H1 (cell line): ENCODE data around the gene YPEL2. TPM values are rescaled to one million over a fixed set of nuclear protein-coding genes. Genes with fewer than 3 reads are reported as not detected.

Experiments
- CTCF ChIA-PET: fragments of 300-600 bp; sonication (Branson Sonifier 250); formaldehyde crosslinking; loops from one replicate; lab custom pipeline; 2021; ENCODE audit not compliant: partially characterized antibody; lab: Charles Lee
- POLR2A ChIA-PET: fragments of 300-600 bp; sonication (Branson Sonifier 250); formaldehyde crosslinking; loops from one replicate; lab custom pipeline; 2021; ENCODE audit warnings: inconsistent platforms; ENCODE audit not compliant: partially characterized antibody; lab: Charles Lee
- DNase-seq, 2 experiments: peaks; one replicate each; pipeline versions ENCODE4 v3.0.0 to v3.0.0-alpha.2; 2010 to 2022; ENCODE audit warnings: low spot score in 2 of 2, low read depth in 1 of 2, mixed read lengths in 1 of 2
- FAIRE-seq: peaks from 2 replicates; lab custom pipeline; 2011; peaks lifted over from hg19 to GRCh38; lab: Jason Lieb, UNC
- H2AFZ ChIP-seq: 2 replicates; pipeline ENCODE4 v1.8.1; 2012; ENCODE audit warnings: low read length, inconsistent platforms
- H2AK5ac ChIP-seq: 2 replicates; pipeline ENCODE4 v1.6.1; 2013; ENCODE audit warnings: low read depth, low read length
- H2BK120ac ChIP-seq: replicated peaks from 2 replicates; pipeline ENCODE3; 2013; ENCODE audit warnings: low read depth, low read length, inconsistent platforms
- H2BK12ac ChIP-seq: 2 replicates; pipeline ENCODE4 v1.6.1; 2013; ENCODE audit warnings: low read depth, low read length
- H2BK15ac ChIP-seq: 2 replicates; pipeline ENCODE4 v1.6.1; 2013; ENCODE audit warnings: low read length
- H2BK20ac ChIP-seq: 2 replicates; pipeline ENCODE4 v1.6.1; 2013; ENCODE audit warnings: low read length
- H2BK5ac ChIP-seq: 2 replicates; pipeline ENCODE4 v1.6.1; 2013; ENCODE audit warnings: low read depth, low read length
- H3K14ac ChIP-seq: 2 replicates; pipeline ENCODE4 v1.6.1; 2013; ENCODE audit warnings: inconsistent platforms; ENCODE audit not compliant: insufficient read length
- H3K18ac ChIP-seq: 2 replicates; pipeline ENCODE4 v1.6.1; 2013; ENCODE audit warnings: low read length; ENCODE audit errors: extremely low read depth
- H3K23ac ChIP-seq: 2 replicates; pipeline ENCODE4 v1.6.1; 2013; ENCODE audit warnings: inconsistent platforms; ENCODE audit not compliant: insufficient read length
- H3K23me2 ChIP-seq: 2 replicates; pipeline ENCODE4 v1.6.1; 2013; ENCODE audit warnings: low read depth, low read length
- H3K27ac ChIP-seq: 2 replicates; pipeline ENCODE4 v1.6.1; 2011; ENCODE audit warnings: low read depth, low read length, inconsistent platforms
- H3K27me3 ChIP-seq, 4 experiments: replicated peaks in 1 of 4; 1 replicate in 1 of 4; 2 replicates in 3 of 4; pipeline versions ENCODE4 v1.6.1 to v1.8.1; 2011 to 2013; ENCODE audit warnings: low read length in 3 of 4, mild to moderate bottlenecking in 3 of 4, inconsistent platforms in 2 of 4, mixed read lengths in 2 of 4, moderate library complexity in 1 of 4; ENCODE audit not compliant: control insufficient read depth in 3 of 4, insufficient read depth in 3 of 4; ENCODE audit errors: extremely low read depth in 1 of 4
- H3K36me3 ChIP-seq, 4 experiments: 2 replicates each; pipeline versions ENCODE4 v1.6.1 to v1.8.1; 2011 to 2013; ENCODE audit warnings: mild to moderate bottlenecking in 4 of 4, low read length in 3 of 4, moderate library complexity in 2 of 4, control low read depth in 1 of 4, inconsistent platforms in 1 of 4; ENCODE audit not compliant: insufficient read depth in 4 of 4, control insufficient read depth in 2 of 4
- H3K4ac ChIP-seq: replicated peaks from 2 replicates; pipeline ENCODE3; 2013; ENCODE audit warnings: low read length, low read depth, mixed read lengths, inconsistent platforms; ENCODE audit not compliant: insufficient read length
- H3K4me1 ChIP-seq, 4 experiments: replicated peaks in 1 of 4; 1 replicate in 1 of 4; 2 replicates in 3 of 4; pipeline versions ENCODE4 v1.6.1 to v1.8.1; 2011 to 2013; ENCODE audit warnings: low read length in 3 of 4, inconsistent platforms in 2 of 4, mixed read lengths in 1 of 4; ENCODE audit not compliant: insufficient read depth in 4 of 4, control insufficient read depth in 3 of 4
- H3K4me2 ChIP-seq, 2 experiments: 2 replicates each; pipeline versions ENCODE4 v1.6.1 to v1.8.1; 2011 to 2013; ENCODE audit warnings: low read depth in 2 of 2, low read length in 2 of 2, control low read depth in 1 of 2, inconsistent platforms in 1 of 2, mild to moderate bottlenecking in 1 of 2; ENCODE audit not compliant: insufficient read depth in 1 of 2
- H3K4me3 ChIP-seq, 4 experiments: fragments of 200-600, 300-600 bp in 1 of 4; sonication (generic), shearing (Covaris generic), sonication (Bioruptor Twin) in 1 of 4; 2 replicates each; pipeline versions ENCODE4 v1.5.1 to v1.8.1; 2011 to 2016; ENCODE audit warnings: low read length in 4 of 4, low read depth in 3 of 4, control low read depth in 2 of 4, inconsistent platforms in 2 of 4, mild to moderate bottlenecking in 2 of 4, mixed read lengths in 1 of 4, moderate library complexity in 1 of 4; ENCODE audit not compliant: insufficient read depth in 2 of 4; ENCODE audit errors: extremely low read depth in 1 of 4
- H3K56ac ChIP-seq: replicated peaks from 2 replicates; pipeline ENCODE3; 2013; ENCODE audit warnings: low read depth, mild to moderate bottlenecking, mixed read lengths, low read length, inconsistent platforms; ENCODE audit not compliant: insufficient read length
- H3K79me1 ChIP-seq: 2 replicates; pipeline ENCODE4 v1.6.1; 2013; ENCODE audit warnings: low read depth, low read length, control low read depth
- H3K79me2 ChIP-seq, 2 experiments: 2 replicates each; pipeline versions ENCODE4 v1.6.1 to v1.8.1; 2012 to 2013; ENCODE audit warnings: low read length in 2 of 2, mild to moderate bottlenecking in 2 of 2, inconsistent platforms in 1 of 2; ENCODE audit not compliant: insufficient read depth in 2 of 2, control insufficient read depth in 1 of 2
- H3K9ac ChIP-seq, 4 experiments: replicated peaks in 1 of 4; 1 replicate in 1 of 4; 2 replicates in 3 of 4; pipeline versions ENCODE4 v1.6.1 to v1.8.1; 2011 to 2013; ENCODE audit warnings: low read depth in 3 of 4, low read length in 3 of 4, control low read depth in 2 of 4, mild to moderate bottlenecking in 2 of 4, moderate library complexity in 2 of 4, inconsistent platforms in 1 of 4; ENCODE audit errors: extremely low read depth in 1 of 4
- H3K9me3 ChIP-seq, 2 experiments: 2 replicates each; pipeline versions ENCODE4 v1.6.1 to v1.8.1; 2012 to 2013; ENCODE audit warnings: mild to moderate bottlenecking in 2 of 2, moderate library complexity in 2 of 2, control low read depth in 1 of 2, inconsistent platforms in 1 of 2, low read depth in 1 of 2, low read length in 1 of 2, mixed read lengths in 1 of 2; ENCODE audit not compliant: insufficient read depth in 2 of 2
- H4K20me1 ChIP-seq, 2 experiments: replicated peaks in 1 of 2; 2 replicates each; pipeline versions ENCODE3 to v1.8.1; 2011 to 2013; ENCODE audit warnings: inconsistent platforms in 2 of 2, low read length in 2 of 2, mild to moderate bottlenecking in 1 of 2; ENCODE audit not compliant: insufficient read depth in 2 of 2, control insufficient read depth in 1 of 2
- H4K5ac ChIP-seq: 2 replicates; pipeline ENCODE4 v1.6.1; 2013; ENCODE audit warnings: low read length, low read depth, mixed read lengths, inconsistent platforms; ENCODE audit not compliant: insufficient read length
- H4K8ac ChIP-seq: 2 replicates; pipeline ENCODE4 v1.8.0; 2013; ENCODE audit warnings: mild to moderate bottlenecking, moderate library complexity, low read length, inconsistent platforms; ENCODE audit not compliant: insufficient read depth; ENCODE audit errors: extremely low read depth
- H4K91ac ChIP-seq: replicated peaks from 2 replicates; pipeline ENCODE3; 2013; ENCODE audit warnings: low read length, mixed read lengths, inconsistent platforms; ENCODE audit not compliant: insufficient read length
- JUN ChIP-seq: IDR thresholded peaks from 2 replicates; pipeline ENCODE4 v1.6.1; 2011; ENCODE audit warnings: low read depth, mild to moderate bottlenecking, improper control_type of control experiment, low read length
- RNF2 ChIP-seq: fragments of 200-900, 300-1000 bp; sonication (generic); IDR thresholded peaks from 2 replicates; pipeline ENCODE4 v1.7.1; 2016; ENCODE audit warnings: borderline replicate concordance, low read depth, mild to moderate bottlenecking, antibody characterized with exemption, low read length; ENCODE audit not compliant: poor library complexity, severe bottlenecking; ENCODE audit errors: missing control alignments
- YY1 ChIP-seq: IDR thresholded peaks from 2 replicates; pipeline ENCODE4 v1.6.1; 2011; ENCODE audit warnings: low read depth, mild to moderate bottlenecking, low read length
- WGBS, 2 experiments: shearing (Covaris generic) in 1 of 2; methylation state at CpG; one replicate each; pipeline versions ENCODE4 v1.1.6 to v1.1.7; 2013 to 2015; ENCODE audit warnings: low lambda C conversion rate in 2 of 2, mixed read lengths in 2 of 2, inconsistent platforms in 1 of 2, low coverage in 1 of 2, missing lambda C conversion rate in 1 of 2; ENCODE audit not compliant: insufficient replicate concordance in 2 of 2, insufficient coverage in 1 of 2, insufficient read length in 1 of 2; ENCODE audit errors: extremely low coverage in 1 of 2, missing lambda C conversion rate in 1 of 2; 5-methylcytosine and 5-hydroxymethylcytosine counted together
- polyA plus RNA-seq, 7 experiments: library from polyadenylated mRNA; depleted of rRNA in 3 of 7; stranded (reverse) in 5 of 7; unstranded in 2 of 7; fragments of >200 nt in 5 of 7; fragments of 200-250 nt in 2 of 7; gene quantifications; 1 replicate in 5 of 7; 2 replicates in 1 of 7; 4 replicates in 1 of 7; pipeline versions ENCODE4 v1.2.1 to v1.2.3, GENCODE V29; 2011 to 2013; ENCODE audit warnings: missing spikeins in 2 of 7, mixed read lengths in 2 of 7
- total RNA-seq: library from RNA; stranded (reverse); fragmentation: NEBNext Ultra II Directional; extraction: Animal tissue kit (Norgen Biotek cat#: 25700); gene quantifications from 2 replicates; pipeline ENCODE4 v1.2.1, GENCODE V29; 2021

YPEL2 gene
- total and polyA plus RNA-seq, 2 of the 8 experiments (the other 6 are each of a cell fraction or from before 2014, with no cell fraction given) = 1.6 to 3.5 TPM

DNA sequence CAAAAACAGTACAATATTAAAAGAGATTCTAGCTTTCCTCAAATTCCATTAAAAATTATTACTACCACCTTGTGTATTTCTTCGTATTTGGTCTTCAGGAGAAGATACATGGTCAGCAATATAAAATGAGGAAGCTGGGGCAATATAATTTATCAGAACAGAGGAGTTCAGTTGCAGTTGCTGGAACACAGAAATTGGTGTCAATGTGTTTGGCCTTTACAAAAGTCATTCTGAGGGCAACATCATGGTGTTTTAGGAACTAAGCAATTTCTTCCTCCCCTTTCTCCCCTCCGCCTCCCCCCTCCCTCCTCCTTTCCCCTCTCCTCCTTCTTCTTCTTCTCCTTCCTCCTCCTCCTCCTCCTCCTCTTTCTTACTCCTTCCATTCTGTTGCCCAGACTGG lies 102.1 kb downstream of the YPEL2 start:
- Histone ChIP-seq H3K9ac (no peak overlapping the region), H3K36me3 (no peaks in the 10 kb centered on the region)
- TF ChIP-seq YY1 (no peak), JUN (no peak), RNF2 (no peak)

More for the DNA sequence above, 102.1 kb downstream of the YPEL2 start:
- POLR2A ChIA-PET = no interaction called here
- Histone ChIP-seq H3K14ac (no peak overlapping the region), H2BK5ac (no peak overlapping the region), H3K18ac (no peak overlapping the region), H3K56ac (no peak overlapping the region), H3K79me1 (no peaks in the 10 kb centered on the region), H3K4me3 (no peak overlapping the region), H3K9me3 (no peaks in the 10 kb centered on the region), H3K4ac (no peak overlapping the region), H4K20me1 (no peaks in the 10 kb centered on the region), H4K5ac (no peak overlapping the region), H3K4me1 (no peaks in the 10 kb centered on the region), H2BK15ac (no peak overlapping the region), H3K79me2 (no peaks in the 10 kb centered on the region), H3K23ac (no peak overlapping the region), H3K27ac (no peak overlapping the region), H4K91ac (no peak overlapping the region), H2AFZ (no peak overlapping the region), H2BK120ac (no peak overlapping the region), H2AK5ac (no peak overlapping the region), H4K8ac (no peak overlapping the region), H3K27me3 (no peaks in the 10 kb centered on the region), H2BK12ac (no peak overlapping the region), H3K23me2 (no peaks in the 10 kb centered on the region), H2BK20ac (no peak overlapping the region), H3K4me2 (no peak overlapping the region)
- WGBS, 2 experiments = 63% methylated on average over 1 of the region's 2 CpGs; no CpG with 5 or more reads in 1 of the 2 experiments
- no peak for FAIRE-seq
- CTCF ChIA-PET = interaction anchor here (1.3 to 14.0 kb wide), 7 partner anchors 9 to 116 kb away, joined by 3 to 299 read pairs (median 6); no protein-coding TSS in a partner anchor
- no peak for DNase-seq
